Measurements from ENCODE around the gene FSTL4.

FSTL4 gene

DNA sequence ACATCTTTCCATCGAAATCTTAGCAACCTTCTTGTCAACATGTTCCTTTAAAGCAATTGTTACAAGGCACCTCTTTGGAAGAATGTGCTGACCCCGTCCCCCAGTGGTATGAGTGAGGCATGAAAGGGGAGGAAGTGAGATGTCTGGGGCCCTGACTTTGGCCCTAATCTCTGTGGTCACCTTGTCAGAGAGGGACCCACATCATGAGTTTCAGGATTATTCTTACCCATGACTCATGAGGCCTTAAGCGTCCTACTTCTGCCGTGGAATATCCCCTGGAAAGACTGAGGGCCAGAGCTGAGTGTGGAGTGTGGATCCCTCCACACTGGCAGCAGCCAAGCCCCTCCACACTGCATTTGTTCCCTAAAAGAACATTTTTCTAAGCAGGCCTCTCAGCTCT, 81.2 kb downstream of the FSTL4 start:
- no peak overlapping the region for H2AFZ ChIP-seq (ENCODE audit: low read depth, low read length)
- no peak overlapping the region for H3K27ac ChIP-seq (ENCODE audit: low read length)
- DNase-seq (no peak), ATAC-seq (ENCODE audit: insufficient read depth, low read depth) (no peak)
- H3K4me2 ChIP-seq (ENCODE audit: insufficient read depth, low read length), result no peak overlapping the region
- no peak overlapping the region for H3K4me3 ChIP-seq (ENCODE audit: low read depth in 1 of 2, low read length in 2 of 2)
- H3K9ac ChIP-seq (ENCODE audit: low read depth, low read length), result no peak overlapping the region
- peaks cover 7% of the 10 kb centered on the region for H3K27me3 ChIP-seq (ENCODE audit: insufficient read depth, low read length, poor library complexity)
- no peaks in the 10 kb centered on the region for H3K4me1 ChIP-seq (ENCODE audit: insufficient read depth, low read length)
- H3K36me3 ChIP-seq (ENCODE audit: insufficient read depth, low read length), result no peaks in the 10 kb centered on the region
- TF ChIP-seq, protein P1, sequence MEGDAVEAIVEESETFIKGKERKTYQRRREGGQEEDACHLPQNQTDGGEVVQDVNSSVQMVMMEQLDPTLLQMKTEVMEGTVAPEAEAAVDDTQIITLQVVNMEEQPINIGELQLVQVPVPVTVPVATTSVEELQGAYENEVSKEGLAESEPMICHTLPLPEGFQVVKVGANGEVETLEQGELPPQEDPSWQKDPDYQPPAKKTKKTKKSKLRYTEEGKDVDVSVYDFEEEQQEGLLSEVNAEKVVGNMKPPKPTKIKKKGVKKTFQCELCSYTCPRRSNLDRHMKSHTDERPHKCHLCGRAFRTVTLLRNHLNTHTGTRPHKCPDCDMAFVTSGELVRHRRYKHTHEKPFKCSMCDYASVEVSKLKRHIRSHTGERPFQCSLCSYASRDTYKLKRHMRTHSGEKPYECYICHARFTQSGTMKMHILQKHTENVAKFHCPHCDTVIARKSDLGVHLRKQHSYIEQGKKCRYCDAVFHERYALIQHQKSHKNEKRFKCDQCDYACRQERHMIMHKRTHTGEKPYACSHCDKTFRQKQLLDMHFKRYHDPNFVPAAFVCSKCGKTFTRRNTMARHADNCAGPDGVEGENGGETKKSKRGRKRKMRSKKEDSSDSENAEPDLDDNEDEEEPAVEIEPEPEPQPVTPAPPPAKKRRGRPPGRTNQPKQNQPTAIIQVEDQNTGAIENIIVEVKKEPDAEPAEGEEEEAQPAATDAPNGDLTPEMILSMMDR (IDR thresholded peaks at IDR 0.05; ENCODE audit: borderline replicate concordance, extremely low read depth, low read length, poor library complexity, severe bottlenecking), result no peak
- no peak for TF ChIP-seq EZH2 (IDR thresholded peaks at IDR 0.05; ENCODE audit: borderline replicate concordance, low read depth, low read length, severe bottlenecking)
- H4K20me1 ChIP-seq (ENCODE audit: insufficient read depth, low read length), result no peaks in the 10 kb centered on the region
- no peaks in the 10 kb centered on the region for H3K9me3 ChIP-seq (ENCODE audit: insufficient read depth, low read length, severe bottlenecking)
- H3K79me2 ChIP-seq (ENCODE audit: insufficient read depth, low read length), result no peaks in the 10 kb centered on the region

DNA sequence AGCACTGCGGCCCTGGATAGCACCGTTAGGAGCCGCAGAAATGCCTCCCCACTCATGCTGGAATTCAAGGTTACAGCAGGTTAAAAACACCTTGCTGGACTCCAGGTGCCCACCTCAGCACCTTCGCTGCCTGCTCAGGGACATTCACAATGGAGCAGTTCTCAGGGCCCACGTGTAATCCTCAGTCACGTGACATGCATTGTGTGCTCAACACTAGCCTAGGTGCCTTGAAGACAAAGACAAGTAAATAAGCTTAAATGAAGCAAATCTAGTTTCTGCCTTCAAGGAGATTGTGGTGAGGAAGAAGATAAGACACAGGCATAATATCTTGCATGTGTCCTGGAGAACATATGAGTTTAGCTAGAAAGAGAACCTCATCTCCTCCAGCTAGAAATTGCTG, 82.1 kb downstream of the FSTL4 start:
- H3K27me3 ChIP-seq (ENCODE audit: insufficient read depth, low read length, poor library complexity), result peaks cover 7% of the 10 kb centered on the region
- DNase-seq (no peak), ATAC-seq (ENCODE audit: insufficient read depth, low read depth) (no peak)
- H3K9ac ChIP-seq (ENCODE audit: low read depth, low read length), result no peak overlapping the region
- no peaks in the 10 kb centered on the region for H3K4me1 ChIP-seq (ENCODE audit: insufficient read depth, low read length)
- H3K27ac ChIP-seq (ENCODE audit: low read length), result no peak overlapping the region
- H3K9me3 ChIP-seq (ENCODE audit: insufficient read depth, low read length, severe bottlenecking), result no peaks in the 10 kb centered on the region
- H3K4me3 ChIP-seq (ENCODE audit: low read depth in 1 of 2, low read length in 2 of 2), result no peak overlapping the region
- H4K20me1 ChIP-seq (ENCODE audit: insufficient read depth, low read length), result no peaks in the 10 kb centered on the region
- H2AFZ ChIP-seq (ENCODE audit: low read depth, low read length), result no peak overlapping the region
- H3K4me2 ChIP-seq (ENCODE audit: insufficient read depth, low read length), result no peak overlapping the region
- H3K36me3 ChIP-seq (ENCODE audit: insufficient read depth, low read length), result no peaks in the 10 kb centered on the region
- no peak for TF ChIP-seq EZH2 (IDR thresholded peaks at IDR 0.05; ENCODE audit: borderline replicate concordance, low read depth, low read length, severe bottlenecking)
- TF ChIP-seq, protein P1 (IDR thresholded peaks at IDR 0.05; ENCODE audit: borderline replicate concordance, extremely low read depth, low read length, poor library complexity, severe bottlenecking), result no peak
- no peaks in the 10 kb centered on the region for H3K79me2 ChIP-seq (ENCODE audit: insufficient read depth, low read length)

DNA sequence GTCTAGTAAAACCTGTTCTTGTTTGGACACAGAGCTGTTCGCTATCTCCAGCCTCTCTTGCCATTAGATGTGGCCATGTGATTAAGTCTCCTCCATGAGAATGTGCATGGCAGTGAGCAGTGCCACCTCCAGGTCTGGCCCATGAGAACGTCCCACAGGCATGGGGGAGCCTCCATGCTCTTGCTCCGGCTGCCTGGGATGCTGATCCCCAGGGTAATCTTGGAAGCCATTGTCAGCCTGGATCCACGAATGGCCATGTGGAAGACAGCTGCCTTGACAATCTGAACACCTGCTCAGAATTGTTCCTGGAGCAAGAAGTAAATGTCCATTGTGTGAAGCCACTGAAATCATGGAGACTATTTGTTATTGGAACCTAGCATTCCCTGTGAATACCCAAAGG, 83.5 kb downstream of the FSTL4 start:
- no peak for ATAC-seq (ENCODE audit: insufficient read depth, low read depth)
- no peaks in the 10 kb centered on the region for H3K4me1 ChIP-seq (ENCODE audit: insufficient read depth, low read length)
- no peaks in the 10 kb centered on the region for H4K20me1 ChIP-seq (ENCODE audit: insufficient read depth, low read length)
- no peaks in the 10 kb centered on the region for H3K9me3 ChIP-seq (ENCODE audit: insufficient read depth, low read length, severe bottlenecking)
- TF ChIP-seq EZH2 (IDR thresholded peaks at IDR 0.05; ENCODE audit: borderline replicate concordance, low read depth, low read length, severe bottlenecking), result no peak
- TF ChIP-seq, protein P1 (IDR thresholded peaks at IDR 0.05; ENCODE audit: borderline replicate concordance, extremely low read depth, low read length, poor library complexity, severe bottlenecking), result no peak
- no peak overlapping the region for H3K4me3 ChIP-seq (ENCODE audit: low read depth in 1 of 2, low read length in 2 of 2)
- no peaks in the 10 kb centered on the region for H3K36me3 ChIP-seq (ENCODE audit: insufficient read depth, low read length)
- peaks cover 7% of the 10 kb centered on the region for H3K27me3 ChIP-seq (ENCODE audit: insufficient read depth, low read length, poor library complexity)
- no peak for DNase-seq
- H2AFZ ChIP-seq (ENCODE audit: low read depth, low read length), result no peak overlapping the region
- H3K4me2 ChIP-seq (ENCODE audit: insufficient read depth, low read length), result no peak overlapping the region
- no peak overlapping the region for H3K9ac ChIP-seq (ENCODE audit: low read depth, low read length)
- no peak overlapping the region for H3K27ac ChIP-seq (ENCODE audit: low read length)
- no peaks in the 10 kb centered on the region for H3K79me2 ChIP-seq (ENCODE audit: insufficient read depth, low read length)

DNA sequence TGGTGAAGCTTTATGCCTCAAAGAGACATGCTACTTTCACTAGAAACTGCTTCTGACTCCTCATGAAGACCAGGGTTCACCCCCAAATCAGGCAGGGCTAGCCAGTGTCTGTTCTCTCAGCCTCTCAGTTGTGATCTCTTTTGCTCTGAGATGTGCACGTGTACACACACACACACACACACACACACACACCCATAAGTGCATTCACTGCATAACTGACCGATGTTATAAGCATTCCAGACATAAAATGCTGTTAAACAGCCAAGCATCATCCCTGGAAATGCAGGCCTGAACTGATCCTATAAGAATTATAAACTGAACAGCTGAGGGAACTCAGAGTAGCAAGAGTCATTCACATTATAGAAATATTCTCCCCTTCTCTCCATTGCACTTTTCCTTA, 85.0 kb downstream of the FSTL4 start:
- H2AFZ ChIP-seq (ENCODE audit: low read depth, low read length), result no peak overlapping the region
- no peaks in the 10 kb centered on the region for H3K79me2 ChIP-seq (ENCODE audit: insufficient read depth, low read length)
- H4K20me1 ChIP-seq (ENCODE audit: insufficient read depth, low read length), result no peaks in the 10 kb centered on the region
- no peak overlapping the region for H3K9ac ChIP-seq (ENCODE audit: low read depth, low read length)
- H3K4me1 ChIP-seq (ENCODE audit: insufficient read depth, low read length), result no peaks in the 10 kb centered on the region
- no peak for DNase-seq
- no peak overlapping the region for H3K4me3 ChIP-seq (ENCODE audit: low read depth in 1 of 2, low read length in 2 of 2)
- no peak for TF ChIP-seq EZH2 (IDR thresholded peaks at IDR 0.05; ENCODE audit: borderline replicate concordance, low read depth, low read length, severe bottlenecking)
- TF ChIP-seq, protein P1 (IDR thresholded peaks at IDR 0.05; ENCODE audit: borderline replicate concordance, extremely low read depth, low read length, poor library complexity, severe bottlenecking), result no peak
- no peak for ATAC-seq (ENCODE audit: insufficient read depth, low read depth)
- no peaks in the 10 kb centered on the region for H3K36me3 ChIP-seq (ENCODE audit: insufficient read depth, low read length)
- H3K27ac ChIP-seq (ENCODE audit: low read length), result no peak overlapping the region
- H3K9me3 ChIP-seq (ENCODE audit: insufficient read depth, low read length, severe bottlenecking), result no peaks in the 10 kb centered on the region
- no peak overlapping the region for H3K4me2 ChIP-seq (ENCODE audit: insufficient read depth, low read length)
- peaks cover 4% of the 10 kb centered on the region for H3K27me3 ChIP-seq (ENCODE audit: insufficient read depth, low read length, poor library complexity)
